ENCODE data around the gene PTOV1.

The PTOV1 gene

DNA sequence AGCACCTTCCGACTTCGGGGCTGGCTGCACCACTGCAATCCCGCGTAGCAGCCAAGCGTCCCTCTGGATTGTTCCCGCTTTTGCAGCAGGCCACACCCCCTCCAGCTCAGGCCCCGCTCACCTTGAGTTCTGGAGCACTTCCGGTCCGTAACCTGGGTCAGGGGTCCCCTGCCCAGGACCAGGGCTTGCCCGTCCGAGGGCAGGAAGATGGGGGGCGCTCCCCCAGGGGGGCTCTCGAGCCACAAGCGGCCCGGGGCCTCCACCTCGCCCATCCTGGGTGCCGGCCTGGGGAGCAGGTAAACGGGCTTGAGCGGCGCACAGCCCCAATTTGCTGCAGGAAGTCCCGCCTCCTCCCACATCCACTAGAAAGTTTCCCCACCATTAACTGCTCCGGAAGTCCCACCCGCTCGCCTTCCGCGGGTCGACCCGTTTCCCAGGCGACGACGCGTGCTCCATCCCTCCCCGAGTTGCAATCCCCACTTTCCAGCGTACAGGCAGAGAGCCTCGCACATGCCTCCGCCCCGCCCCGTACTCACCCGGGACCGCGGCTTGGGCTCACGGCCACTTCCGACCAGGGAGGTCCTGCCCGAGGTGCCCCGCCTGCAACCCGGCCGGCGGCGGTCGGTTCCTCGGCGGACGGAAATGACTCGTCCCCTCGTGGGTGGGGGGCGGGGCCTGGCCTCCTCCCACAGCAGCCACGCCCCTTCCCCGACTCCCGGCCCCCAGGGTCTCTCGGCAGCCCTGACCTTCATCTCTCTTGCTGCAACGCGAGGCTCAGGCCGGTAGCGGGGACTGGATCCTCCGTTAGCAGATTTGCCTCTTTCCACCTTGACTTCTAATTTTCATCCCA, 16.2 kb downstream of the PTOV1 start, which contains the start of gene PNKP (continued):
- peak; percentile 81 for TF ChIP-seq ZNF366 (tag by site-specific recombination; conservative IDR thresholded peaks at IDR 0.05)
- peak; percentile 90 for TF ChIP-seq ZXDB (tag by site-specific recombination; IDR thresholded peaks at IDR 0.05)
- no peak for TF ChIP-seq GFI1B (tag by site-specific recombination; IDR thresholded peaks at IDR 0.05)
- no peak for TF ChIP-seq SALL2 (tag by site-specific recombination; IDR thresholded peaks at IDR 0.05; ENCODE audit: borderline replicate concordance)
- peak; percentile 44; the same call in 1 of the 2 replicates for TF ChIP-seq ZNF76 (tag by site-specific recombination; IDR thresholded peaks at IDR 0.05; ENCODE audit: borderline replicate concordance, low read depth)
- no peak for TF ChIP-seq ZNF155 (tag by site-specific recombination; IDR thresholded peaks at IDR 0.05)
- TF ChIP-seq ZFHX2 (tag by site-specific recombination; conservative IDR thresholded peaks at IDR 0.05): peak; percentile 95
- peak; percentile 46; the same call in 1 of the 2 replicates for TF ChIP-seq ZNF629 (tag by site-specific recombination; IDR thresholded peaks at IDR 0.05)
- TF ChIP-seq, protein P1, sequence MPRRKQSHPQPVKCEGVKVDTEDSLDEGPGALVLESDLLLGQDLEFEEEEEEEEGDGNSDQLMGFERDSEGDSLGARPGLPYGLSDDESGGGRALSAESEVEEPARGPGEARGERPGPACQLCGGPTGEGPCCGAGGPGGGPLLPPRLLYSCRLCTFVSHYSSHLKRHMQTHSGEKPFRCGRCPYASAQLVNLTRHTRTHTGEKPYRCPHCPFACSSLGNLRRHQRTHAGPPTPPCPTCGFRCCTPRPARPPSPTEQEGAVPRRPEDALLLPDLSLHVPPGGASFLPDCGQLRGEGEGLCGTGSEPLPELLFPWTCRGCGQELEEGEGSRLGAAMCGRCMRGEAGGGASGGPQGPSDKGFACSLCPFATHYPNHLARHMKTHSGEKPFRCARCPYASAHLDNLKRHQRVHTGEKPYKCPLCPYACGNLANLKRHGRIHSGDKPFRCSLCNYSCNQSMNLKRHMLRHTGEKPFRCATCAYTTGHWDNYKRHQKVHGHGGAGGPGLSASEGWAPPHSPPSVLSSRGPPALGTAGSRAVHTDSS (tag by site-specific recombination; IDR thresholded peaks at IDR 0.05): 0 out of 2 replicates have a peak, but pooled peaks have one; percentile 78
- no peak for TF ChIP-seq ZNF24 (tag by site-specific recombination; IDR thresholded peaks at IDR 0.05)
- peak; percentile 88 for TF ChIP-seq SP7 (tag by site-specific recombination; IDR thresholded peaks at IDR 0.05)
- TF ChIP-seq, protein P2, sequence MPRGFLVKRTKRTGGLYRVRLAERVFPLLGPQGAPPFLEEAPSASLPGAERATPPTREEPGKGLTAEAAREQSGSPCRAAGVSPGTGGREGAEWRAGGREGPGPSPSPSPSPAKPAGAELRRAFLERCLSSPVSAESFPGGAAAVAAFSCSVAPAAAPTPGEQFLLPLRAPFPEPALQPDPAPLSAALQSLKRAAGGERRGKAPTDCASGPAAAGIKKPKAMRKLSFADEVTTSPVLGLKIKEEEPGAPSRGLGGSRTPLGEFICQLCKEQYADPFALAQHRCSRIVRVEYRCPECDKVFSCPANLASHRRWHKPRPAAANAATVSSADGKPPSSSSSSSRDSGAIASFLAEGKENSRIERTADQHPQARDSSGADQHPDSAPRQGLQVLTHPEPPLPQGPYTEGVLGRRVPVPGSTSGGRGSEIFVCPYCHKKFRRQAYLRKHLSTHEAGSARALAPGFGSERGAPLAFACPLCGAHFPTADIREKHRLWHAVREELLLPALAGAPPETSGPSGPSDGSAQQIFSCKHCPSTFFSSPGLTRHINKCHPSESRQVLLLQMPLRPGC (tag by site-specific recombination; IDR thresholded peaks at IDR 0.05): no peak
- peak; percentile 88 for TF ChIP-seq KLF1 (tag by site-specific recombination; IDR thresholded peaks at IDR 0.05)
- TF ChIP-seq ZNF561 (tag by site-specific recombination; IDR thresholded peaks at IDR 0.05; ENCODE audit: borderline replicate concordance): no peak
- TF ChIP-seq ZNF837 (tag by site-specific recombination; IDR thresholded peaks at IDR 0.05): no peak
- no peak for TF ChIP-seq ZNF664 (tag by site-specific recombination; IDR thresholded peaks at IDR 0.05)
- TF ChIP-seq, protein P3, sequence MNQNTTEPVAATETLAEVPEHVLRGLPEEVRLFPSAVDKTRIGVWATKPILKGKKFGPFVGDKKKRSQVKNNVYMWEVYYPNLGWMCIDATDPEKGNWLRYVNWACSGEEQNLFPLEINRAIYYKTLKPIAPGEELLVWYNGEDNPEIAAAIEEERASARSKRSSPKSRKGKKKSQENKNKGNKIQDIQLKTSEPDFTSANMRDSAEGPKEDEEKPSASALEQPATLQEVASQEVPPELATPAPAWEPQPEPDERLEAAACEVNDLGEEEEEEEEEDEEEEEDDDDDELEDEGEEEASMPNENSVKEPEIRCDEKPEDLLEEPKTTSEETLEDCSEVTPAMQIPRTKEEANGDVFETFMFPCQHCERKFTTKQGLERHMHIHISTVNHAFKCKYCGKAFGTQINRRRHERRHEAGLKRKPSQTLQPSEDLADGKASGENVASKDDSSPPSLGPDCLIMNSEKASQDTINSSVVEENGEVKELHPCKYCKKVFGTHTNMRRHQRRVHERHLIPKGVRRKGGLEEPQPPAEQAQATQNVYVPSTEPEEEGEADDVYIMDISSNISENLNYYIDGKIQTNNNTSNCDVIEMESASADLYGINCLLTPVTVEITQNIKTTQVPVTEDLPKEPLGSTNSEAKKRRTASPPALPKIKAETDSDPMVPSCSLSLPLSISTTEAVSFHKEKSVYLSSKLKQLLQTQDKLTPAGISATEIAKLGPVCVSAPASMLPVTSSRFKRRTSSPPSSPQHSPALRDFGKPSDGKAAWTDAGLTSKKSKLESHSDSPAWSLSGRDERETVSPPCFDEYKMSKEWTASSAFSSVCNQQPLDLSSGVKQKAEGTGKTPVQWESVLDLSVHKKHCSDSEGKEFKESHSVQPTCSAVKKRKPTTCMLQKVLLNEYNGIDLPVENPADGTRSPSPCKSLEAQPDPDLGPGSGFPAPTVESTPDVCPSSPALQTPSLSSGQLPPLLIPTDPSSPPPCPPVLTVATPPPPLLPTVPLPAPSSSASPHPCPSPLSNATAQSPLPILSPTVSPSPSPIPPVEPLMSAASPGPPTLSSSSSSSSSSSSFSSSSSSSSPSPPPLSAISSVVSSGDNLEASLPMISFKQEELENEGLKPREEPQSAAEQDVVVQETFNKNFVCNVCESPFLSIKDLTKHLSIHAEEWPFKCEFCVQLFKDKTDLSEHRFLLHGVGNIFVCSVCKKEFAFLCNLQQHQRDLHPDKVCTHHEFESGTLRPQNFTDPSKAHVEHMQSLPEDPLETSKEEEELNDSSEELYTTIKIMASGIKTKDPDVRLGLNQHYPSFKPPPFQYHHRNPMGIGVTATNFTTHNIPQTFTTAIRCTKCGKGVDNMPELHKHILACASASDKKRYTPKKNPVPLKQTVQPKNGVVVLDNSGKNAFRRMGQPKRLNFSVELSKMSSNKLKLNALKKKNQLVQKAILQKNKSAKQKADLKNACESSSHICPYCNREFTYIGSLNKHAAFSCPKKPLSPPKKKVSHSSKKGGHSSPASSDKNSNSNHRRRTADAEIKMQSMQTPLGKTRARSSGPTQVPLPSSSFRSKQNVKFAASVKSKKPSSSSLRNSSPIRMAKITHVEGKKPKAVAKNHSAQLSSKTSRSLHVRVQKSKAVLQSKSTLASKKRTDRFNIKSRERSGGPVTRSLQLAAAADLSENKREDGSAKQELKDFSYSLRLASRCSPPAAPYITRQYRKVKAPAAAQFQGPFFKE (tag by site-specific recombination; IDR thresholded peaks at IDR 0.05; ENCODE audit: borderline replicate concordance): no peak
- TF ChIP-seq ZBTB44 (tag by site-specific recombination; IDR thresholded peaks at IDR 0.05): peak; percentile 65; the same call in 1 of the 2 replicates
- TF ChIP-seq ZBTB17 (tag by site-specific recombination; IDR thresholded peaks at IDR 0.05): peak; percentile 80
- TF ChIP-seq, protein P4, sequence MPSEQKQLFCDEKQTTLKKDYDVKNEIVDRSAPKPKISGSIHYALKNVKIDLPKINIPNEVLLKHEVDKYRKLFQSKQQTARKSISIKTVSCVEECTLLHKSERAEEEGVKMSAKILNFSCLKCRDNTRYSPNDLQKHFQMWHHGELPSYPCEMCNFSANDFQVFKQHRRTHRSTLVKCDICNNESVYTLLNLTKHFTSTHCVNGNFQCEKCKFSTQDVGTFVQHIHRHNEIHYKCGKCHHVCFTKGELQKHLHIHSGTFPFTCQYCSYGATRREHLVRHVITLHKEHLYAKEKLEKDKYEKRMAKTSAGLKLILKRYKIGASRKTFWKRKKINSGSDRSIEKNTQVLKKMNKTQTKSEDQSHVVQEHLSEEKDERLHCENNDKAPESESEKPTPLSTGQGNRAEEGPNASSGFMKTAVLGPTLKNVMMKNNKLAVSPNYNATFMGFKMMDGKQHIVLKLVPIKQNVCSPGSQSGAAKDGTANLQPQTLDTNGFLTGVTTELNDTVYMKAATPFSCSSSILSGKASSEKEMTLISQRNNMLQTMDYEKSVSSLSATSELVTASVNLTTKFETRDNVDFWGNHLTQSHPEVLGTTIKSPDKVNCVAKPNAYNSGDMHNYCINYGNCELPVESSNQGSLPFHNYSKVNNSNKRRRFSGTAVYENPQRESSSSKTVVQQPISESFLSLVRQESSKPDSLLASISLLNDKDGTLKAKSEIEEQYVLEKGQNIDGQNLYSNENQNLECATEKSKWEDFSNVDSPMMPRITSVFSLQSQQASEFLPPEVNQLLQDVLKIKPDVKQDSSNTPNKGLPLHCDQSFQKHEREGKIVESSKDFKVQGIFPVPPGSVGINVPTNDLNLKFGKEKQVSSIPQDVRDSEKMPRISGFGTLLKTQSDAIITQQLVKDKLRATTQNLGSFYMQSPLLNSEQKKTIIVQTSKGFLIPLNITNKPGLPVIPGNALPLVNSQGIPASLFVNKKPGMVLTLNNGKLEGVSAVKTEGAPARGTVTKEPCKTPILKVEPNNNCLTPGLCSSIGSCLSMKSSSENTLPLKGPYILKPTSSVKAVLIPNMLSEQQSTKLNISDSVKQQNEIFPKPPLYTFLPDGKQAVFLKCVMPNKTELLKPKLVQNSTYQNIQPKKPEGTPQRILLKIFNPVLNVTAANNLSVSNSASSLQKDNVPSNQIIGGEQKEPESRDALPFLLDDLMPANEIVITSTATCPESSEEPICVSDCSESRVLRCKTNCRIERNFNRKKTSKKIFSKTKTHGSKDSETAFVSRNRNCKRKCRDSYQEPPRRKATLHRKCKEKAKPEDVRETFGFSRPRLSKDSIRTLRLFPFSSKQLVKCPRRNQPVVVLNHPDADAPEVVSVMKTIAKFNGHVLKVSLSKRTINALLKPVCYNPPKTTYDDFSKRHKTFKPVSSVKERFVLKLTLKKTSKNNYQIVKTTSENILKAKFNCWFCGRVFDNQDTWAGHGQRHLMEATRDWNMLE (tag by site-specific recombination; conservative IDR thresholded peaks at IDR 0.05; ENCODE audit: low read depth): peak; percentile 75
- TF ChIP-seq ZSCAN18 (tag by site-specific recombination; IDR thresholded peaks at IDR 0.05): no peak

Data from HEK293 (cell line).